Astrocyte of the spinal cord (primary cell): Measurements from ENCODE around the gene NUDT19.
A peak's percentile ranks its signal among the peaks of the same experiment; 100 is the strongest.

ENCODE experiments used
- DNase-seq: peaks from one replicate; pipeline ENCODE4 v3.0.0; 2011; ENCODE audit warnings: low read depth, low spot score
- H3K4me3 ChIP-seq: 2 replicates; pipeline ENCODE4 v1.5.1; 2011; ENCODE audit warnings: low read depth, mild to moderate bottlenecking, low read length, moderate library complexity
- CTCF ChIP-seq: IDR thresholded peaks from 2 replicates; pipeline ENCODE4 v1.5.1; 2012; ENCODE audit warnings: low read depth, mild to moderate bottlenecking, low read length, inconsistent platforms
- in situ Hi-C: cut with HindIII; loops from 2 replicates; pipeline ENCODE4 v1.10.0; 2017; ENCODE audit warnings: low sequenced_read_pairs

NUDT19 gene

GRCh38 chr19:32691291-32691951, at the start of gene NUDT19:
TSS of gene NUDT19 (plus strand) at chr19:32691821. CDS start at chr19:32691961, 140 bp downstream.
- no peak for TF ChIP-seq CTCF
- H3K4me3 ChIP-seq: peak within 1 kb of the TSS; percentile 52
- DNase-seq: peak; percentile 71
- in situ Hi-C loops: no loop called here

GRCh38 chr19:32642771-32643170, 48.9 kb upstream of the NUDT19 start:
- no peak for DNase-seq
- in situ Hi-C loops: no loop called here
- H3K4me3 ChIP-seq: no peak overlapping the region
- TF ChIP-seq CTCF: no peak

GRCh38 chr19:32646556-32646955, 45.1 kb upstream of the NUDT19 start:
- H3K4me3 ChIP-seq: no peak overlapping the region
- no peak for TF ChIP-seq CTCF
- in situ Hi-C loops: no loop called here
- no peak for DNase-seq

- TF ChIP-seq CTCF: no peak
- in situ Hi-C loops: no loop called here
- no peak for DNase-seq
- H3K4me3 ChIP-seq: no peak overlapping the region
Measured at GRCh38 chr19:32647361-32647760, 44.3 kb upstream of the NUDT19 start.

GRCh38 chr19:32649751-32650150, 41.9 kb upstream of the NUDT19 start:
- in situ Hi-C loops: no loop called here
- no peak overlapping the region for H3K4me3 ChIP-seq
- no peak for TF ChIP-seq CTCF
- no peak for DNase-seq

- H3K4me3 ChIP-seq: no peak overlapping the region
- no peak for TF ChIP-seq CTCF
- DNase-seq: no peak
- in situ Hi-C loops: no loop called here
Measured at GRCh38 chr19:32650671-32651070, 41.0 kb upstream of the NUDT19 start.
